ENCODE results near the gene H6PD.

H6PD gene

DNA sequence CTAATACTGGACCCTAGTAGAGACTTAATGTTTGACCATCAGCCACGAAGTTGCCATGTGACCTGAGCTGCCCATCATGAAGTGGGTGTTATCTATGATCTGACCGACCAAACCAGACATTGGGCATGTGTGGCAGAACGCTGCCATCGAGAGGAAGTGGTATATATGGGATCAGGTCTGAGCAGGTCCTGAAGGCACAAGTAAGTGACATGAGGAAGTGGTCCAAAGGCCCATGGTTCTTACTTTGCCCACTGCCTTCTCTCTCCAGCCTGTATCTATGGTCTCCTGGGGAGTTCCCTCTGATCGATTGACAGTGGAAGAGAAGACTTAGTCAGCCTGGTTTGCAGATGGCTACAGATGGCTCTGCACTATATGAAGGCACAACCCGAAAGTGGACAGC, 66.0 kb downstream of the H6PD start:
- no peak for DNase-seq

DNA sequence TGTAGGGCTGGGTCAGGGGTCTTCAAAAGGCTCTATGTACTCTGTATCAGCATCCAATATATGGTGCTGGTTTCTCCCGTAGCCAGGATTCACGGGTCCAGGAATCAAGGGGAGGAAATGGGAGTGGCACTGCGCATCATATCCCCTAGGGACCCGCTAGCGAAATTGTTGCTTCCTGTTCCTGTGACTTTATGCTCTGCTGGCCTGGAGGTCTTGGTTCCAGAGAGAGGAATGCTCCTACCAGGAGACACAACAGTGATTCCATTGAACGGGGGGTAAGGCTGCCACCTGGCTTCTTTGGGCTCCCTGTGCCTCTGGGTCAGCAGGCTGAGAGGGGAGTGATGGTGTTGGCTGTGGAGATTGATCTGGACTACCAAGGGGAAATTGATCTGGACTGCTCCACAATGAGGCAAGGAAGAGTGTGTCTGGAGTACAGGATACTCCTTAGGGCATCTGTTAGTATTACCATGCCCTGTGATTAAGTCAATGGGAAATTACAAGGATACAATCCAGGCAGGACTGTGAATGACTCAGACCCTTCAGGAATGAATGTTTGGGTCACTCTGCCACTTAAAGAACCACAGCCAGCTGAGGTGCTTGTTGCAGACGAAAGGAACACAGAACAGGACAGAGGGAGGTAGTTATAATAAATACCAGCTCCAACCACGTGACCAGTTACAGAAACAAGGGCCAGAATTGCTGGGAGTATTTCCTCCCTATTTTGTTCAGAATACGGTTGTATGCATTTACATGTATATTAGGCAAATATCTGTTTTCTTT, 68.4 kb downstream of the H6PD start:
- DNase-seq, result peak; percentile 96

DNA sequence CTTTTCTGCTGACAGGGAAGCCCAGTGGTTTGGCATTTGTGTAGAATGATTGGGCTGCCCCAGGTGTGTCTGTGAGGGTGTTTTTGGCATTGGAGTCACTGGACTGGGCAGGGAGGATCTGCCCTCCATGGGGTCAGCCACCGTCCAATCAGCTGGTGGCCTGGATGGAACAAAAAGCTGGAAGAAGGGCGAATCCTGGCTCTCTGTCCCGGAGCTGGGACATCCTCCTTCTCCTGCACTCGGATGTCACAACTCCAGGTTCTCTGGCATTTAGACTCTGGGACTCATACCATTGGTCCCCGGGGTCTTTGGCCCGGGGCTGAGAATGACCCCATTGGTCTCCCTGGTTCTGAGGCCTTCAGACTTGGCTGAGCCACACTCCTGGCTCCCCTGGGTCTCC, 69.3 kb downstream of the H6PD start:
- no peak for DNase-seq

DNA sequence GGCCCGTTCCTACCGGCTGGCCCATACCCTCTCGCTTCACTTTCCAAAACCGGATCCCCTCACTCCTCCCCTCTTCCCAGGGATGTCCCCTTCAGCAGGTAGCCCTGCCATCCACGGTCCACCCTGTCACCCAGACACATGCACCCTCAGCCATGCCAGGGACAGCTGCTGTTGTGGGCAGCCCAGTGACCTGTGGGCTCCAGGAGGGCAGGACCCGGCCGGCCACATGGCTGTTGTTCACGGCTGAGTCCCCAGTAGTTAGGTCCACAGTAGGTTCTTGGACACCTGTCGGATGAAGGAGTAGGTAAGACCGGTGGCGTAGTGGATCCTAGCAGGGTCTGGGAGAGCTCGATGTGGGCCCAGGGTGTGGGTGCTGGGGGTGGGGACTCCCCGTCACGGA, 70.6 kb downstream of the H6PD start:
- DNase-seq, result no peak

DNA sequence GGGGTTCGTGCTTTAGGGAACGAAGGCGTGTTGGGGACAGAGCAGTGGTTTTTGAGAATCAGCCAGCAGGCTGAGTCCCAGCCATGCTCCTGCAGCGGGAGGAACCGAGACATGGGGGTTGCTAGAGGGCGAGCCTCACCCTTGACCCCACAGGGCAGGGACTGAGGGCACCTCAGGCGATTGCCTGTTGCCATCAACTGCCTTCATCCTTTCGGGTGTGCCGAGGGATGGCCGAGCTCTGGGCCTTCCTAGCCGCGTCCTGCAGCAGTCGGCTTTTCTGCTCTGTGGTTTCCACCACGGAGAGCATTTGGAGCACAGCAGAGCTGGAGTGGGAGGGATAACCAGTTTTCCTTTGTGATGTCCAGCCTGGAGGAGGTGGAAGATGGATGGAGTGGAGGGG, 71.4 kb downstream of the H6PD start:
- DNase-seq, result no peak

DNA sequence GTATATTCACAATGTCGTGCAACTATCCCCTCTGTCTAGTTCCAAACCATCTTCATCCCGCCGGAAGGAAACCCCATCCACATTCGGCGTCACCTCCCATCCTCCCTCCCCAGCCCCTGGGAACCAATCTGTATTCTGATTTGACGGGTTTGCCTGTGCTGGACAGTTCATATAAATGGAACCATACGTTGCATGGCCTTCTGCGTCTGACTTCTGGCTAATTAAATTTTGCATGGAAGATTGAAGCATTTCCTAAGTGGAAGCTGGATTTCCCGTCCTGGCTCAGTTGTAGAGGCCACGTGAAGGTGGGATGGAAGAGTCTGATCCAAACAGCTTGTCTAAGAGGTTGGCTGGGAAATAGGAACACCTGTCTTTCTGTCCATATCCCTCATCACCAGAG, 72.7 kb downstream of the H6PD start:
- DNase-seq, result no peak

DNA sequence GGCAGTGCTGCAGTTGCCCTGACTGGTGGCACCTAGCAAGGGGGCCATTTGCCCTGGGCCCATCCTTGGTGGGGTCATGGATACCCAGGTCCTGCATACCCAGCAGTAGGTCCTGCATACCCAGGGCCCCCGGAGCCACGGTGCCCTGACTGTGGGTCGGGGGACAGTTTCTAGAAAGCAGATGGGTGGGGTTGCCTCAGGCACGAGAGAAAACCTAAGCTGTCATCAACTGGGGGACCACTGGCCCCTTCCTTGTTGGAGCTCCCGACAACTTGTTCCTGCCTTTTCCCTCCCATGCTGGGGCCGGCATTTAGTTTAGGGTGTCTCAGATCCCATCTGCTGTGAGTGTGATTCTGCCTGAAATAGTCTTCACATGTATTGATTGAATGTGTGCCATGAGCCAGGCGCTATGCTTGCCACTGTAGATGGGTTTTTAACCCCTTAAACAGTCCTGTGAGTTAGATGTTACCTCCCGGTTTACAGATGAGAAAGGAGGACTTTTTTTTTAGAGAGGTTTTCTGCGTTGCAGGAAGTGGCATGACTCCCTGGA, 73.7 kb downstream of the H6PD start:
- DNase-seq, result no peak

DNA sequence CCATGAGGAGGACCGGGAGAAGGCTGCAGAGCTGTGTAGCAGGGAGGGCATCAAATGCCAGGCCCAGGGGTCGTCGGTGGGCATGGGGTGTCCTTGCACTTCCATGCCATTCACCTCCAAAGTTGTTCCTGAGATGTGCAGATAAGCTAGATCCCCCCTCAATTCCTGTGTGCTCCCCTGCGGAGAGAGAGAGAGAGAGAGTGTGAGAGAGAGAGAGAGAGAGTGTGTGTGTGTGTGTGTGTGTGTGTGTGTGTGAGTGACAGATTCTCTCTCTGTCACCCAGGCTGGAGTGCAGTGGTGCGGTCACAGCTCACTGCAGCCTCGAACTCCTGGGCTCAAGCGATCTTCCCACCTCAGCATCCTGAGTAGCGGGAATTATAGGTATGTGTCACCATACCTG, 74.5 kb downstream of the H6PD start:
- no peak for DNase-seq

DNA sequence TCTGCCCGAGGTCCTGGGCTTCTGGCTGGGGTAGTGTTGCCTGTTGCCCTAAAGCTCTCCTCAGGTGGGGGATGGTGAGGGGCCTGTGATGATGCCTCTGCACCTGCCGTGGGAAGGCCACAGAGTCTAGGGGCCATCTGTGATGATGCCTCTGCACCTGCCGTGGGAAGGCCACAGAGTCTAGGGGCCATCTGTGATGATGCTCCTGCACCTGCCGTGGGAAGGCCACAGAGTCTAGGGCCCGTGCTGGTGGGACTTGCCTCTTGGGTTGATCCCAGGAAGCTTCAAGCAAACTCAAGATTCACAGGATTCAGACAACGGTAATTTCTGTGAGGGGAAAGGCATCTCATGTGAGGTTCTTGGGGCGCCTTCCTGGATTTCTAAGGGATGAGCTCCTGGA, 75.4 kb downstream of the H6PD start:
- no peak for DNase-seq

DNA sequence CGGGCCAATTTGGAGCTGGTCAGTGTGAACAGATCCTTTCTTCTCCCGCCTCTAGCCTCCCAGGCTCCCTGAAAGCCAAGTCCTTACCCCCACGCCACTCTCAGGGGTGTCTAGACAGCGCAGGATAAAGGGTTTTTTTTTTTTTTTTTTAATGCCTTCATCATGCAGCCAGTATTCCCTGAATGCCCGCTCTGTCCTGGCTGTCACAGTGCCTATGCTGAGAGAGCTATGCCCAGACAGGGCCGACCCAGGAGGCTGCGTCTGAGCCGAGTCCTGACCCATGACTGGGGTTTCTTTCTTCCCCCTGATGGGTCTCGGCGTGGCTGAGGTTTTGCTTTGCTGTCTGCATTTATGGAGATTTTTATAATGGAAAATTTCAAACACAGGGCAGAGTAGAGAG, 76.5 kb downstream of the H6PD start:
- no peak for DNase-seq

DNA sequence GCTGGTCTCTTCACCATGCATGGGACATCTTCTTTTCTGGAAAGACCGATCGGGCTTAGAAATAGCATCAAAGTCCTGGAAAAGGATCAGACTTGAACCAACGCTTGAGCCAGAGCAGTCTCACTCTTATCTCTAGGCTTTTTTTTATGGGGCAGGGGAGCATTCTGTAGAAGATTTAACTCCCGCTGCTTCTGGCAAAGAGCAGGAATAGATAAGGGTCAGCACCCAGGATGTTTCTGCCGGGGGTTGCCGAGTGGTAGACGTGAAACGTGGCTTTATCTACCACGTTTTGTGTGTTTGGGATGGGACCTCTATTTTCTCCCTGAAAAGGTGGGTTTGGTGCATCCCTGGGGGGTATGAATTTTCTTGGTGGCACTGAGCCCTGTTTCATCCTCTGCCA, 76.9 kb downstream of the H6PD start:
- DNase-seq, result no peak

DNA sequence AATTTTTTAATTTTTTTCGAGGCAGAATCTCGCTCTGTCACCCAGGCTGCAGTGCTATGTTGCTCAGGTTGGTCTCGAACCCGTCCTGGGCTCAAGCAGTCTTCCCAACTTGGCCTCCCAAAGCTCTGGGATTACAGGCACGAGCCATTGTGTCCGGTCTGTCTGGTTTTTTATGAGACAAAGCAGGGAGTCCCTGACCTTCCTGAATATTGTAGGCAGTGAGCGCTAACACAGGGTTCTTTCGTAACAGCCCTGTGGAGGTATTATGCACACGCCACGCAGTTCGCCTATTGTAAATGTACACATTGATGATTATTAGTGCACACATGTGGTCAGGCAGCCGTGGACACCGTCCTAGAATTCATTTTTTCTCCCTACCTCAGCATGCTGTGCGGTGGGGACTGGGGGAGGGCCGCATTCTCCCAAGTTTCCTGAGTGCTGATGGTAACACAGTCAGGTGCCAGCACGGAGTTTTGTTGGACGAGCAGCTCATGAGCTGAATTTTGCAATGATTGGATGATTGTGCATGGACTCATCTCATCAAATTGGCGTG, 77.7 kb downstream of the H6PD start:
- DNase-seq, result no peak

DNA sequence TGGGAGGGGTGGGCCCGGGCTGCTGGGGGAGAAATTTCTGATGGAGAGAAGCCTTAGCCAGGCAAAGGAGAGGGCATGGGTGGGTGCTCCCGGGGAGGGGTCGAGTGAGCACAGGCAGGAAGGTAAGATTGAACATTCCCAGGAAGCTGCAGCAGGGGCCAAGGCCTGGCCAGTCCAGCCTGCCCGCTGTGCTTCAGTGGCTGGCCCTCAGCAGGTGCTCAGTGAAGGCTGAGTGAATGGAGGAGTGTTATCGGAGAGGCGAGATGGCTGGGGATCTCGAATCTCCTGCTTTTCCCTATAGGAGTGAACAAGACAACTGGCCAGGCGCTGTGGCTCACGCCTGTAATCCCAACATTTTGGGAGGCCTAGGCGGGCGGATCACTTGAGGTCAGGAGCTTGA, 79.0 kb downstream of the H6PD start:
- DNase-seq, result no peak

DNA sequence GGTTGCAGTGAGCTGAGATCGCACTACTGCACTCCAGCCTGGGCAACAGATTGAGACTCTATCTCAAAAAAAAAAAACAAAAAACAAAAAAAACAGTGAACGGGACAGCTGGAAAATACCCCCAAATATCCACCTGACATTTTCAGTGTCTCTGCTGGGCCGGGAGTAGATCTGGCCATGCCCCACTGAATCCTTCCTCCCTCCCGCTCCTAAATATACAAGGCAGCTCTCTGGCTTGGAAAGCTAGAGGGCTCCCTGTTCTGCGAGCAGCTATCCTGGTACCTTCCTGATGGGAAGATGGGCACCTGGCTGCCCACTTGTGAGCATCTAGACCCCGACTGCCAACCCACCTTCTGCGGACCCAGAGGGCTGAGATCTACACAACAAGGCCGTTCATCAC, 79.5 kb downstream of the H6PD start:
- DNase-seq, result no peak

DNA sequence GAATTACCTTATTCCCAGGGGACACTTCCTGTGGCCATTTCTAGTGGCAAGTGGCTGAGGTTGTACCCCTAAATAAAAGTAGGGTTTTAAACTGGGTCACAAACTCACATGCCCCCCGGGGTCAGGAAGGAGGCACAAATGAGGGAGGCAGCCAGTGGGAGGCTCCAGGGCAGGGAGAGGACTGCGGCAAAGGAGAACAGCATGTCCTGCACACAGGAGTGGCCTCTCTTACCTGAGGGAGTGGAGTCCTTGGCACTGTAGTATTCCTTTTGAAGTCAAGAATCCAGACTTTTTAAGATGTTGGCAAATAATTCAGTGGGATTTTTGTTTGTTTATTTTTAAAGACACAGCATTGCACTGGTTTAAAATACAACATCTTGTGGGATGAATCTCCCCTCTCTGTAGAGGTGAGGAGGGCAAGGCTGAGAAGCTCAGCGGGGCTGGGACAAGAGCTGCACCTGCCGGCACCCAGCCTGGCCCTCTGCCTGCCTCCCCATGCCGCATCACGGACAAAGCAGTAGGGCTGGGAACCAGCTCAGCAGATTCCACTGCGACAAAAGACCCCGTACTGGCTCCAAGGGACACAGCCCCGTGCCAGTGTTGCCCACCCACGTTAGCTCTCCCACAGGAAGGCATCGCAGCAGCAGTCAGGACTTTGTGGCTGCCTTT, 80.3 kb downstream of the H6PD start:
- DNase-seq, result no peak

DNA sequence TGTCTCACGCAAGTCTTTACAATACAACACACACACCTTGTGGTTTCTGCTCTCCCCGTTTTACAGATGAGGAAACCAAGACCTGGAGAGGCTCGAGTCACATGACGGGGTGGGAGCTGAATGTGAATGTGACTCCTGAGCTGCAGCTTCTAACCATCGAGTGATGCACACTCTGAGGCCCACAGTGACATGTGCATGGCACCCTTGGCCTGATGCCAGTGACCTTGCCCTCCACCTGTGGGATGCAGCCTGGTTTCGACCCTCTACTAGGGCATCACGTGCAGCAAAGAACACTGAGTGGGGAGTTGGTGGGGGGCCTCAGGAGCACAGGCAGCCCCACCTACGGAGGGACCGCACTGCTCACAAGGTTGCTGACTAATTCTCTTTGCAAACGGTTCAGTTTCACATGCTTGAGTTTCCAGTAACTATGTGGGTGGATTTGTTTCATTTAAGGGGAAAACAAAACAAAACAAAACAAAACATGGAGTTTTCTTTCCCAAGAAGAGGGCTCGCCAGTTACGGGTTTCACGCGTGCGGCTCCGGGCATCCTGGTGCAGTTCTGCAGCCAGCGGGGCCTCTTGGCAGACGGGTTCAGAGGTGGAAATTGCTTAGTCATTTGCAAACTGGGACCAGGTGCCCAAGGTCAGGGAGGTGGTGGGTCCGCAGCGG, 81.0 kb downstream of the H6PD start:
- DNase-seq, result peak; percentile 31

DNA sequence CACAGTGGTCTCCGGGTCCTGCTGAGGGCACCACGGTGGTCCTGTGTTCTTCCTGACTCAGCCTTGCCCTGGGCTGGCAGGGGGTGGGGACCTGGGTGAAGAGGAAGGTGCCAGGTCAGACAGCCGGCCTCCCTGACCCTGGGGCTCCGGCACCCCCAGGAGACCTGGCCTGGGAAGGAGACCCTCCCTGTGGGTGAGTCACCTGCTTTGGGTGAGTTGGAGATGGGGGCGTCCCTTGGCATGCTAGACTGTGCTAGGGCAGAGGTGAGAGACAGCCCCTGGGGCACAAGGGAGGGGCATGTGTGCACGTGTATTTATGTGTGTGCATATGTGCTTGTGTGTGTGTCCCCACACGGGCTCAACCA, 81.5 kb downstream of the H6PD start:
- DNase-seq, result no peak

DNA sequence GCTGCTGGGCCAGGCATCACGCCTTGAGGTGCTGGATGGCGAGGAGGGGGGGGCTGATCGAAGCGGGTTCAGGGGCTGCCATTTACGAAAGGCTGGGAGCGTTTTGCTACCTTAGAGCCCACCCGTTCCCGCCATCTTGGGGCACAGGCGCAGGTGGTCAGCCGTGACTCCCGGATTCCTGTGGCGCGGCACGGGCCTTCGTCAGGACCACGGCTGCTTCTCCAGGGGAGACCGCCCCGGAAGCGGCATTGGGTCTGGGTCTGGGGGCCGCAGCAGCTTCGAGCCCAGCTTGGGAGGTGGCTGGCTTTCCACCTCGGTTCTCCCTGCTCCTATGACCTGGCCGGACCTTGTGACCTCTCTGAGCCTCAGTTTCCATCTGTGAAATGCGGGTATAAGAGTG, 81.9 kb downstream of the H6PD start:
- DNase-seq, result no peak

DNA sequence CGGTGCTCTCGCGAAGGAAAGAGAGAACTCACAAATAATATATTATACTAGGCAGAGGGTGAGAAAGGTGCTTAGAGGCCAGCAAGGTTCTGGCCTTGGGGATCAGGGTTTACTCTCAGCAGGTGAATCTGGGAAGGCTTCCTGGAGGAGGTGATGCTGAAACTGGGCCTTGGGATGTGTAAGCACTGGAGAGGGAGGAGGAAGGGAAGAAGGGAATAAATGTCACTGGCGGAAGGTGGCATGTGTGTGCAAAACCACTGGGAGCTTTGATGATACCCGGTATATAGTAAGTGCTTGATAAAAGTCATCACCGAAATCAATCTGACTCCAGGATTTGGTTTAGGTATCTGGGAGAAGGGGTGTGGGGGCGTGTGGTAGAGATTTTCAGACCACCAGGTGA, 82.5 kb downstream of the H6PD start:
- no peak for DNase-seq

DNA sequence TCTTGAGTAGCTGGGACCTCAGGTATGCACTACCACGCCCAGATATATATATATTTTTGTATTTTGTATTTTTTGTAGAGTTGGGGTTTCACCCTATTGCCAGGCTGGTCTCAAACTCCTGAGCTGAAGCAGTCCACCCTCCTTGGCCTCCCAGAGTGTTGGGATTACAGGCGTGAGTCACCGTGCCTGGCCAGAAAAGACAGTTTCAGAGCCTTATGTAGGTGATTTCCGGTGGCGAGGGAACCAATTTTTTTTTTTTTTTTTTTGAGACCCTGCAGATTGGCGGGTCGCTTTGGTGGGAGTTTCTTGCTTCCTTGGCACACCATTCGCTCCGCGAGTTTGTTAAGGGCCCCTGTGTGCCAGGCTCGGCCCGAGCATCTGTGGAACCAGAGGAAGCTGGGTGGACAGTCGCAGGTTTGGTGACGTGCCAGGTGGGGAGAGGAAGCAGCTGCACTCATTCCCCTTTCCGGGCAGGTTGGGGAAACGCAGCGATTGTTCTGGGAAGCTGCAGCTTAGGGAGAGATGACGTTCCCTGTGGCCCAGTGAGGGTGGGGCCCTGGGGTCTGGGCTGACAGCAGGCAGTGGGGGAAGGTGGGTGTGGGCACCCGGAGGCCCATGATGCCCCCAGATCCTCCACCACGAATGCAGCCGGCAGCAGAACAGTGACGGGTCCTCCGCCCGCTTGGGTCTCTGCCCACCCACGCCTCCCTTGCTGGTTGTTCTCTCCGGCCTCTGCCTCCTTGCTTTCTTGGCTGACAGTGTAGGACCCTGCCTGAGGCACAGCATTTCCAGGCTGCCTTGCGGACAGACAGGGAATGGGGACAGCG, 83.2 kb downstream of the H6PD start:
- DNase-seq, result peak; percentile 55

DNA sequence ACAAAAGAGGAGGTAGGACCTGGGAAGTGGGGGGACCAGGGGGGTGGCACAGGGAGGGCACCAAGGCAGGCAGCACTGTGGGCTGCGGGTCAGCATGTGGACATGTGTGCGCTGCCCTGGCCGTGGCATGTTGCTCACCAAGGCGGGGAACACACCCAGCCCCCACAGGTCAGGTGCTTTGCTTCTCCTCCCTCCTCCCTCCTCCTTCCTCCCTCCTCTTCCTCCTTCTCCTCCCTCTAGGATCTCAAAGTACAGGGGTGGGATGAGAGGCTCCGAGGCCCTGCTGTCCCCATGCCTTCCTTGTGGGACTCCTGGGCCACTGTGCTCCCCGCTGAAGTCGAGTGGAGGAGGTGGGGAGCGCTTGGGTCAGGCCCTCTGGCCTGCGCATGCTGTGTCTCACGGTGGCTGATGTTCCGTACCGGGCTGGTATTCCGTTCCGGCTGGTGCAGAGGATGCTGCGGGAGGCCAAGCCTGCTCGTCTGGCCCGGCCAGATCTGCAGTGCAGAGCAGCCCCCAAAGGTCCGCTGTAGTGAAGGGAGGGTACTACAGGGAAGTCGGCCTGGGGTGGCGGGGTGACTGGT, 84.7 kb downstream of the H6PD start:
- DNase-seq, result no peak

DNA sequence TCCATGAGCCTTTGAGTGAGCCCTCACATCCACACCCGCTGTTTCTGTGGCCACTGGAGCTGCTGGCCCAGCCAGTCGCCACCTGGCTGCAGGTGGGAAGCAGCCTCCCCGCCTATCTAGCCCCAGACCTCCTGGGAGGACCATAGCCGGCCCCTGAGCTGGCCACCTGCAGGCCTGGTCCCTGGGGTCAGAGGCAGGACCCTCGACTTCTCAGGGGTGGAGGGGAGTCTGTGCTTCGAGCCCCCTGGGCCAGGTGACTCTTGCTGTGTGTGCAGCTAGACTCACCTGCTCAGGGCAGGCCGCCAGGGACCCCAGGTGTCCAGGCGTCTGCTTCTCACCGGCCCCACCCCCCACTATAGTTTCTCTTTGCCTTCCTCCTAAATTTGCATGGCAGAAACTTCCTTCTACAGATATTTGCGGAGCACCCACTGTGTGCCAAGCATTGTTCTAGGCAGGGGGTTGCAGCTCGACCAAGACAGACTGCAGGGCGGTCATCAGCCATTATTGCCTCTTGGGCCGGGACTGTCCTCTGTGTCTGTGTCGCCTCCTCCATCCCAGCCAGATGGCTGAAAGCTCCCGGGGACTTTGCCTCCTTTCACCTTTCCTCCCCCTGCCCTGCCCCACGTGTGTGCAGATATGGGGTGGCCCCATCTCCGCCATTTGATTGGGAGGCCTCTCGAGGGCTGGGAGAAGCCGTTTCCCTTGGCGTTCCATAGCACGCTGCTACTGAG, 85.4 kb downstream of the H6PD start:
- DNase-seq, result no peak
